PC-3 (cell line): ENCODE measurements around the gene RGS9. TPM values are rescaled to one million over a fixed set of nuclear protein-coding genes. Genes with fewer than 3 reads are reported as not detected.
A peak's percentile ranks its signal among the peaks of the same experiment; 100 is the strongest.

Experiments
- ATAC-seq: fragments of 200-7000 bp; cut with Tn5 transposase; 2 replicates; pipeline ENCODE4 v1.9.1; 2020; ENCODE audit warnings: mild to moderate bottlenecking, moderate library complexity
- BruUV-seq: library from RNA; stranded (reverse); fragments of 400-500 nt; replicated peaks from 2 replicates; lab custom pipeline; 2021; lab: Mats Ljungman, UMichigan
- CTCF ChIA-PET: fragments of 300-600 bp; sonication (Branson Sonifier 250); formaldehyde crosslinking; loops from one replicate; lab custom pipeline; 2022; ENCODE audit warnings: antibody characterized with exemption; lab: Charles Lee
- POLR2A ChIA-PET: fragments of 300-600 bp; sonication (Branson Sonifier 250); formaldehyde crosslinking; loops from one replicate; lab custom pipeline; 2022; ENCODE audit warnings: antibody characterized with exemption; ENCODE audit not compliant: unreplicated experiment; lab: Charles Lee
- DNase-seq: peaks from one replicate; pipeline ENCODE4 v3.0.0-alpha.2; 2015
- H2AFZ ChIP-seq: fragments of 300-600 bp; sonication (generic); 2 replicates; pipeline ENCODE4 v1.6.0; 2016; ENCODE audit warnings: antibody characterized with exemption, low read length
- H3F3A ChIP-seq: fragments of 300-600 bp; sonication (generic); one replicate; pipeline ENCODE4 v1.6.0; 2017; ENCODE audit warnings: antibody characterized with exemption, low read length, control low read depth, mild to moderate bottlenecking; ENCODE audit not compliant: unreplicated experiment
- H3K27ac ChIP-seq: fragments of 300-600 bp; sonication (generic); 2 replicates; pipeline ENCODE4 v1.5.1; 2016; ENCODE audit warnings: mild to moderate bottlenecking, low read length
- H3K27me3 ChIP-seq: fragments of 300-600 bp; sonication (generic); 2 replicates; pipeline ENCODE4 v1.6.1; 2016; ENCODE audit warnings: low read length, mixed read lengths
- H3K36me3 ChIP-seq: fragments of 300-600 bp; sonication (generic); 2 replicates; pipeline ENCODE4 v1.6.1; 2016; ENCODE audit warnings: low read depth, mixed run types, low read length, mixed read lengths
- H3K4me1 ChIP-seq: fragments of 300-600 bp; sonication (generic); 2 replicates; pipeline ENCODE4 v1.5.1; 2016; ENCODE audit warnings: low read length; ENCODE audit not compliant: insufficient read depth
- H3K4me2 ChIP-seq: fragments of 300-600 bp; sonication (generic); 2 replicates; pipeline ENCODE4 v1.6.0; 2016; ENCODE audit warnings: low read length
- H3K4me3 ChIP-seq: fragments of 300-600 bp; sonication (generic); 2 replicates; pipeline ENCODE4 v1.5.1; 2016; ENCODE audit warnings: mild to moderate bottlenecking, low read length, mixed read lengths
- H3K79me2 ChIP-seq: fragments of 300-600 bp; sonication (generic); 2 replicates; pipeline ENCODE4 v1.6.1; 2017; ENCODE audit warnings: low read length, mixed read lengths
- H3K9ac ChIP-seq: fragments of 300-600 bp; sonication (generic); 2 replicates; pipeline ENCODE4 v1.6.0; 2016; ENCODE audit warnings: mild to moderate bottlenecking, low read length
- H3K9me2 ChIP-seq: fragments of 300-600 bp; sonication (generic); replicated peaks from 2 replicates; pipeline ENCODE4 v1.6.1; 2016; ENCODE audit warnings: mixed run types, low read length, mixed read lengths
- H3K9me3 ChIP-seq: fragments of 300-600 bp; sonication (generic); 2 replicates; pipeline ENCODE4 v1.6.1; 2016; ENCODE audit warnings: low read length, mixed read lengths
- H4K20me1 ChIP-seq: fragments of 300-600 bp; sonication (generic); 2 replicates; pipeline ENCODE4 v1.6.1; 2016; ENCODE audit warnings: low read length, mixed read lengths
- EZH2 ChIP-seq: fragments of 300-600 bp; sonication (generic); IDR thresholded peaks from one replicate; pipeline ENCODE4 v1.6.1; 2017; ENCODE audit warnings: antibody characterized with exemption, mild to moderate bottlenecking, low read length; ENCODE audit not compliant: unreplicated experiment
- EZH2phosphoT487 ChIP-seq: fragments of 300-600 bp; sonication (generic); IDR thresholded peaks from 2 replicates; pipeline ENCODE4 v1.6.1; 2018; ENCODE audit warnings: mild to moderate bottlenecking, antibody characterized with exemption, low read length, borderline replicate concordance
- intact Hi-C: fragments of 100-400 bp; cut with micrococcal nuclease; formaldehyde crosslinking; loops from 2 replicates; pipeline ENCODE4 v1.9.0; 2023
- total RNA-seq: library from RNA; depleted of rRNA; stranded (reverse); fragments of >200 nt; gene quantifications from 2 replicates; pipeline ENCODE4 v1.2.3, GENCODE V29; 2014
- TF ChIP-seq, protein P1 (sequence below): fragments of 300-600 bp; sonication (generic); conservative IDR thresholded peaks from 2 replicates; pipeline ENCODE4 v1.5.1; 2017; ENCODE audit warnings: antibody characterized with exemption, low read depth, mild to moderate bottlenecking, low read length

The RGS9 gene
- total RNA-seq, 1 experiment from 2014 or later = 2.7 TPM

GRCh38 chr17:65254166-65254565 is 117.0 kb downstream of the RGS9 start:
- Histone ChIP-seq H2AFZ (no peak overlapping the region), H3K4me1 (no peaks in the 10 kb centered on the region; the same call in 1 of the 2 replicates), H3K9me2 (no peaks in the 10 kb centered on the region), H3K9me3 (no peaks in the 10 kb centered on the region), H3K27ac (no peak overlapping the region), H3K36me3 (no peaks in the 10 kb centered on the region), H3K9ac (no peak overlapping the region), H3K4me2 (no peak overlapping the region), H3K27me3 (peaks cover 4% of the 10 kb centered on the region; the same call in 1 of the 2 replicates), H3F3A (no peaks in the 10 kb centered on the region), H4K20me1 (no peaks in the 10 kb centered on the region), H3K4me3 (no peak overlapping the region), H3K79me2 (no peaks in the 10 kb centered on the region)
- POLR2A ChIA-PET = no interaction called here
- TF ChIP-seq EZH2 (no peak), EZH2phosphoT487 (no peak)
- TF ChIP-seq, protein P1, sequence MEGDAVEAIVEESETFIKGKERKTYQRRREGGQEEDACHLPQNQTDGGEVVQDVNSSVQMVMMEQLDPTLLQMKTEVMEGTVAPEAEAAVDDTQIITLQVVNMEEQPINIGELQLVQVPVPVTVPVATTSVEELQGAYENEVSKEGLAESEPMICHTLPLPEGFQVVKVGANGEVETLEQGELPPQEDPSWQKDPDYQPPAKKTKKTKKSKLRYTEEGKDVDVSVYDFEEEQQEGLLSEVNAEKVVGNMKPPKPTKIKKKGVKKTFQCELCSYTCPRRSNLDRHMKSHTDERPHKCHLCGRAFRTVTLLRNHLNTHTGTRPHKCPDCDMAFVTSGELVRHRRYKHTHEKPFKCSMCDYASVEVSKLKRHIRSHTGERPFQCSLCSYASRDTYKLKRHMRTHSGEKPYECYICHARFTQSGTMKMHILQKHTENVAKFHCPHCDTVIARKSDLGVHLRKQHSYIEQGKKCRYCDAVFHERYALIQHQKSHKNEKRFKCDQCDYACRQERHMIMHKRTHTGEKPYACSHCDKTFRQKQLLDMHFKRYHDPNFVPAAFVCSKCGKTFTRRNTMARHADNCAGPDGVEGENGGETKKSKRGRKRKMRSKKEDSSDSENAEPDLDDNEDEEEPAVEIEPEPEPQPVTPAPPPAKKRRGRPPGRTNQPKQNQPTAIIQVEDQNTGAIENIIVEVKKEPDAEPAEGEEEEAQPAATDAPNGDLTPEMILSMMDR = no peak
- intact Hi-C loops = no loop called here
- CTCF ChIA-PET = no interaction called here
- no TSS peak for BruUV-seq
- DNase-seq (peak; percentile 42), ATAC-seq (peak; percentile 63)

- no peak for ATAC-seq
- Histone ChIP-seq H2AFZ (no peak overlapping the region), H3K4me3 (no peak overlapping the region), H3K9me2 (no peaks in the 10 kb centered on the region), H4K20me1 (no peaks in the 10 kb centered on the region), H3K9ac (no peak overlapping the region), H3K9me3 (no peaks in the 10 kb centered on the region), H3K27ac (no peak overlapping the region), H3K27me3 (no peaks in the 10 kb centered on the region), H3F3A (no peaks in the 10 kb centered on the region), H3K79me2 (no peaks in the 10 kb centered on the region), H3K4me2 (no peak overlapping the region), H3K4me1 (peaks cover 9% of the 10 kb centered on the region), H3K36me3 (no peaks in the 10 kb centered on the region)
- TF ChIP-seq EZH2 (no peak), EZH2phosphoT487 (no peak)
- TF ChIP-seq, protein P1 = no peak
- no peak for DNase-seq
- CTCF ChIA-PET = no interaction called here
- POLR2A ChIA-PET = no interaction called here
- intact Hi-C loops = no loop called here
- BruUV-seq = no TSS peak
Observed at GRCh38 chr17:65259281-65259680, 122.1 kb downstream of the RGS9 start.

GRCh38 chr17:65259696-65260485 is 122.7 kb downstream of the RGS9 start:
- intact Hi-C loops = no loop called here
- H3K79me2 ChIP-seq = no peaks in the 10 kb centered on the region
- CTCF ChIA-PET = no interaction called here
- no peak overlapping the region for H3K4me3 ChIP-seq
- no TSS peak for BruUV-seq
- H3K27ac ChIP-seq = no peak overlapping the region
- H3F3A ChIP-seq = no peaks in the 10 kb centered on the region
- H4K20me1 ChIP-seq = no peaks in the 10 kb centered on the region
- H3K27me3 ChIP-seq = no peaks in the 10 kb centered on the region
- TF ChIP-seq EZH2phosphoT487 (no peak), EZH2 (no peak)
- TF ChIP-seq, protein P1 = no peak
- H2AFZ ChIP-seq = no peak overlapping the region
- no peak for ATAC-seq
- H3K9me3 ChIP-seq = no peaks in the 10 kb centered on the region
- DNase-seq = no peak
- H3K36me3 ChIP-seq = no peaks in the 10 kb centered on the region
- H3K9me2 ChIP-seq = no peaks in the 10 kb centered on the region
- POLR2A ChIA-PET = no interaction called here
- H3K4me1 ChIP-seq = peaks cover 9% of the 10 kb centered on the region
- no peak overlapping the region for H3K4me2 ChIP-seq
- no peak overlapping the region for H3K9ac ChIP-seq
